ENCODE results near the gene EGF.

DNA sequence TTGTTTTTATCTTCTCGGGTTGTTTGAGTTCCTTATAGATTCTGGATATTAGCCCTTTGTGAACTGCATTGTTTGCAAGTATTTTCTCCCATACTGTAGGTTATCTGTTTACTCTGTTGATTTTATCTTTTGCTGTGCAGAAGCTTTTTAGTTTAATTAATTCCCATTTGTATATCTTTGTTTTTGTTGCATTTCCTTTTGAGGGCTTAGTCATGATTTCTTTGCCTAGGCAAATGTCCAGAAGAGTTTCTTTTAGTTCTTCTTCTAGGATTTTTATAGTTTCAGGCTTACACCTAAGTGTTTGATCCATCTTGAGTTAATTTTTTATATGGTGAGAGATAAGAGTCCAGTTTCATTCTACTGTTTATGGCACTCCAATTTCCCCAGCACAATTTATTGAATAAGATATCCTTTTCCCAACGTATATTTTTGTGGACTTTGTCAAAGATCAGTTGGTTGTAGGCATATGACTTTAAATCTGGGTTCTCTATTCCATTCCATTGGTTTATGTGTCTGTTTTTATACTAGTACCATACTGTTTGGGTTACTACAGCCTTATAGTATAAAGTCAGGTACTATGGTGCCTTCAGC lies 54.3 kb downstream of the EGF start:
- no peak for TF ChIP-seq POLR2AphosphoS5 (IDR thresholded peaks at IDR 0.05)
- TF ChIP-seq, protein P1, sequence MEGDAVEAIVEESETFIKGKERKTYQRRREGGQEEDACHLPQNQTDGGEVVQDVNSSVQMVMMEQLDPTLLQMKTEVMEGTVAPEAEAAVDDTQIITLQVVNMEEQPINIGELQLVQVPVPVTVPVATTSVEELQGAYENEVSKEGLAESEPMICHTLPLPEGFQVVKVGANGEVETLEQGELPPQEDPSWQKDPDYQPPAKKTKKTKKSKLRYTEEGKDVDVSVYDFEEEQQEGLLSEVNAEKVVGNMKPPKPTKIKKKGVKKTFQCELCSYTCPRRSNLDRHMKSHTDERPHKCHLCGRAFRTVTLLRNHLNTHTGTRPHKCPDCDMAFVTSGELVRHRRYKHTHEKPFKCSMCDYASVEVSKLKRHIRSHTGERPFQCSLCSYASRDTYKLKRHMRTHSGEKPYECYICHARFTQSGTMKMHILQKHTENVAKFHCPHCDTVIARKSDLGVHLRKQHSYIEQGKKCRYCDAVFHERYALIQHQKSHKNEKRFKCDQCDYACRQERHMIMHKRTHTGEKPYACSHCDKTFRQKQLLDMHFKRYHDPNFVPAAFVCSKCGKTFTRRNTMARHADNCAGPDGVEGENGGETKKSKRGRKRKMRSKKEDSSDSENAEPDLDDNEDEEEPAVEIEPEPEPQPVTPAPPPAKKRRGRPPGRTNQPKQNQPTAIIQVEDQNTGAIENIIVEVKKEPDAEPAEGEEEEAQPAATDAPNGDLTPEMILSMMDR (IDR thresholded peaks at IDR 0.05; ENCODE audit: poor library complexity, severe bottlenecking), result no peak
- no peak for TF ChIP-seq EZH2 (IDR thresholded peaks at IDR 0.05; ENCODE audit: borderline replicate concordance, insufficient read depth, low read length, poor library complexity, severe bottlenecking)
- no peak for TF ChIP-seq RAD21 (conservative IDR thresholded peaks at IDR 0.05)
- TF ChIP-seq, protein P2, sequence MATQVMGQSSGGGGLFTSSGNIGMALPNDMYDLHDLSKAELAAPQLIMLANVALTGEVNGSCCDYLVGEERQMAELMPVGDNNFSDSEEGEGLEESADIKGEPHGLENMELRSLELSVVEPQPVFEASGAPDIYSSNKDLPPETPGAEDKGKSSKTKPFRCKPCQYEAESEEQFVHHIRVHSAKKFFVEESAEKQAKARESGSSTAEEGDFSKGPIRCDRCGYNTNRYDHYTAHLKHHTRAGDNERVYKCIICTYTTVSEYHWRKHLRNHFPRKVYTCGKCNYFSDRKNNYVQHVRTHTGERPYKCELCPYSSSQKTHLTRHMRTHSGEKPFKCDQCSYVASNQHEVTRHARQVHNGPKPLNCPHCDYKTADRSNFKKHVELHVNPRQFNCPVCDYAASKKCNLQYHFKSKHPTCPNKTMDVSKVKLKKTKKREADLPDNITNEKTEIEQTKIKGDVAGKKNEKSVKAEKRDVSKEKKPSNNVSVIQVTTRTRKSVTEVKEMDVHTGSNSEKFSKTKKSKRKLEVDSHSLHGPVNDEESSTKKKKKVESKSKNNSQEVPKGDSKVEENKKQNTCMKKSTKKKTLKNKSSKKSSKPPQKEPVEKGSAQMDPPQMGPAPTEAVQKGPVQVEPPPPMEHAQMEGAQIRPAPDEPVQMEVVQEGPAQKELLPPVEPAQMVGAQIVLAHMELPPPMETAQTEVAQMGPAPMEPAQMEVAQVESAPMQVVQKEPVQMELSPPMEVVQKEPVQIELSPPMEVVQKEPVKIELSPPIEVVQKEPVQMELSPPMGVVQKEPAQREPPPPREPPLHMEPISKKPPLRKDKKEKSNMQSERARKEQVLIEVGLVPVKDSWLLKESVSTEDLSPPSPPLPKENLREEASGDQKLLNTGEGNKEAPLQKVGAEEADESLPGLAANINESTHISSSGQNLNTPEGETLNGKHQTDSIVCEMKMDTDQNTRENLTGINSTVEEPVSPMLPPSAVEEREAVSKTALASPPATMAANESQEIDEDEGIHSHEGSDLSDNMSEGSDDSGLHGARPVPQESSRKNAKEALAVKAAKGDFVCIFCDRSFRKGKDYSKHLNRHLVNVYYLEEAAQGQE (IDR thresholded peaks at IDR 0.05; ENCODE audit: borderline replicate concordance), result no peak
- TF ChIP-seq EP300 (conservative IDR thresholded peaks at IDR 0.05; ENCODE audit: poor library complexity, severe bottlenecking), result no peak
- TF ChIP-seq TAF1 (IDR thresholded peaks at IDR 0.05; ENCODE audit: low read depth), result no peak
- no peak for TF ChIP-seq MXI1 (conservative IDR thresholded peaks at IDR 0.05; ENCODE audit: poor library complexity, severe bottlenecking)
